Stimulated activated CD8-positive, alpha-beta memory T cell treated with anti-CD3 and anti-CD28 coated beads, Interleukin-7, amount 100 ng/mL, for 4 hours (primary cell): ENCODE measurements around the gene TEP1.
"Not testable (repeated sequence)": the region's sequence is repeated elsewhere in the genome, so short reads cannot be mapped to it uniquely, and the experiment has no call there.

Source experiments
- DNase-seq, 2 donors: peaks; one replicate each; pipeline ENCODE4 v3.0.0-alpha.2; 2020; ENCODE audit warnings: low read depth in 2 of 2

The TEP1 gene

DNA sequence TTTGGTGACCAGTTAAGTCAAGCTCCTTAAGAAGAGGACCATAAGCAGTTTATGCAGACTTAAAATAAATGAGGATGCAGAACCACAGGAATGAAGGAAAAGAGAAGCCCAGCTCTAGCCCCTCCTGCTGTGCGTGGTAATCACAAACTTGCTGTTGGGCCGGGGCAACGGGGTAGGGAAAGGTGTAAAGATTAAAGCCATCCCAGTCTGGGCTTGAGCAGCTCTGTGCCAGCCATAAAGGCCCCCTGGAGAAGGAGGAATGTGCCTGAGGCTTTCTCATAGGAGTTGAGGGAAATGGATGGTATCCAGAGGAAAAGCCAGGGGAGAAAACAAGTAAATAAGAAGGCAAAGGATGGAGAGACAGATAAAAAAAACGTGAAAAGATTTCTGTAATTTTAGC, 25.1 kb downstream of the TEP1 start:
- no peak for DNase-seq

DNA sequence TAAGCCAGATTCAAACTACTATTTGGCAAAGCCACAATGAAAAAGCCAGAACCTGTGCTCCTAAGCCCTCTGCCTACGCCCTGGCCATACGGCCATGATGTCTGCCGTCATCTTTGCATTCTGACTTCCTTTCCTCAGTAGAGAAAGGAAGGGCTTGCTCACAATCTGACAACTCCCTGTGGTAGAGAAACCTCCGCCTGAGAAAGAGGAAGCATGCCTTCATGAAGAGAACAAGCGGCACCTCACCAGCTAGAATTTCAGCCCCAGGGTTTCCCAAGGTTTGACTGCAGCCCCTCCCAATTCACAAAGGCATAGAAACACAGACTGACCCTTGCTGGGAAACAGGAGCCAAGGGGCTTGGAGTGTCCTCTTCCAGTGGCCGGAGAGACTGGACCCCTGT, 25.7 kb downstream of the TEP1 start:
- DNase-seq = no peak

DNA sequence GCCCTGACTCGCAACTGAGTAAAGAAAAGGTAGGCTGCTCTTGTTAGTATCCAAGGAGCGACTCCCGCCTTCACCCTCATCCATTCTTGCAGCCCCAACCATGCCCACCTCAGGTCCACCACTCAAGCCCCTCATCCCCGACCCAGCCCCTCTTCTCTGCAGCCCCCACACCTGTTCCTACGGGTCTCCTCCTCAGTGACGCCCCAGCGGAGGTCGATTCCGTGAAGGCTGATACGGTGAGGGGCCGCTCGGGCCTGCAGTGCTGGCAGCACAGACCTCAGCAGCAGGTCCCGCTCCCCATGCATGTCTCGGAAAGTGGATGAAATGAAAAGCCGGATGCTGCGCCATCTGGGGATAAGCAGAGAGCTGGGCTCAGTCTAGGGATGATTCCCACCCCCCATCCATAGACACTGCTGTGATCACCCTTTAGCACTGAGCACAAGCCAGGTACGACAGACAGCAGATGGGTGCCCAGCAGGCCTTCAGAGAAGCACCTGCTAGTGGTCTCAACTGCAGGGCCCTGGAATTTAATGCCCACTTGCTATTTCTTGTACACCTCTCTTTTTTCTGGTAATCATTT, 26.9 kb downstream of the TEP1 start:
- DNase-seq = no peak

DNA sequence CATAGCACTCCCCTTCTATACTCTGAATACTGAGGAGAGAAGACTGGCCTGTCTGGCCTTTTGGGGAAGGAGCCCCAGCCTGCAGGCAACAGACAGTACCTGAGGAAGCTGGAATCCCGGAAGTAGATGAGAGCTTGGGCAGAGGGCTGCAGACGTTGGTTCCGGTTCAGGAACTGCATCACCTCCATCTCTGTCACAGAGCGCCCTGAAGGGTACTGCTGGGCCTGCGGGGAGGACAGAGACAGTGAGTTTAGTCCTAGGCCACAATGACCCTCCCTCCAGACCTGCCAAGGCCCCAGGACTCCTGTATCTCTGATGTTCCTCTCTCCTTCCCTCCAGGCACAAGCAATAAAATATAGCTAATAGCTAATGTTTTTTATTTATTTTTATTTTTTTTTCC, 28.4 kb downstream of the TEP1 start:
- DNase-seq = no peak

DNA sequence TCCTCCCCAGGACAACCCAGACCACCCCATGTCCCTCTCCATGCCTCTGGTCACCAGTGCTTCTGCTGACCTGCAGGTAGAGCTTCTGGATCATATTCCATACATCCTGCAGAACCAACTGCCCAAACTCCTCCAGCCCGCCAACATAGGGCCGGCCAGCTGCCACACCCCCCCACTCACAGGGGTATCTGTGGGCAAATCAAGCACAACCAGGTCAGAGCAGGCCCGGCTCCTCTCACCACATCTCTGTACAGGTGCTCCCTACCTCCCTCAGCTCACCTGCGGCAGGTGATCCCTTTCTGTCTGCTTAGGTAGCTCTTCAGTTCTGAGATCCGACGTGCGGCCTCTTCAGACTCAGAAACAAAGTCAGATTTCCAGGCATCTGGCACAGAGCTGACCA, 29.0 kb downstream of the TEP1 start:
- DNase-seq = no peak

DNA sequence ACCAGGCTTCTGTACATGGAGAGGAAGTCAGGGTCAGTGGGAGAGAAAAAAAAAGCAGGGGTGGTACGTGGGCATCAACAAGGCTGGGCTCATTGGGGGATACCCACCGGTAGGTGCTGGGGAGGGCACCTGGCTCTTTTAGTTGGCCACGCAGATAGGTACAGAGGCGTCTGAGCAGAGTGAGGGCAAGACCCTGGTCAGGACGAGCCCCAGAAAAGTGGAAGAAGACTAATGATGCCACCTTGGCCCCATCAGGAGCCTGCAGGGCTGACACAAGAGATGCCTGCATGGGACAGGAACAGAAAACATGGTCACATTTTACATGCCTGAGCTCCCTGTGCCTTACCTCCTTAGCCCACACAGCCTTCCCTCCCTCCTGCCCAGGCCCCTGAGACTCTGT, 29.7 kb downstream of the TEP1 start:
- no peak for DNase-seq

DNA sequence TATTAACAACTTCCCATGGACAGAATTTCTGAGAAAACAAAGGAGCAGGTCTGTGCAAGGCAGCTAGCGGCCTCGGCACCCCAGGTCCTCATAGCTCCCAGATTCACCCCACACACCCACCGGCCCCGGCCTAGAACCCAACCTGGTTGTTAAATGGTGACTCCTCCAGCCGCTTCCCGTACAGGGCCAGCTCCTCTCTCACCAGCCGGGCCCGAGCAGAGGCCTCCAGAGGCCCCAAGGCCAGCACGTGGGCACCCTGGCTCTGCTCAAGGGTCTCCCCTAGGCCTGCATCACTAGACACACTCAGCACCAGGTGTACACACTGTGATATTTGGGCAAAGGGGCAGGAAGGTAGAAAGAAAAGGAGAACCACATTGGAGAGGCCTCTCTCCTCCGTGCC, 30.3 kb downstream of the TEP1 start:
- no peak for DNase-seq

DNA sequence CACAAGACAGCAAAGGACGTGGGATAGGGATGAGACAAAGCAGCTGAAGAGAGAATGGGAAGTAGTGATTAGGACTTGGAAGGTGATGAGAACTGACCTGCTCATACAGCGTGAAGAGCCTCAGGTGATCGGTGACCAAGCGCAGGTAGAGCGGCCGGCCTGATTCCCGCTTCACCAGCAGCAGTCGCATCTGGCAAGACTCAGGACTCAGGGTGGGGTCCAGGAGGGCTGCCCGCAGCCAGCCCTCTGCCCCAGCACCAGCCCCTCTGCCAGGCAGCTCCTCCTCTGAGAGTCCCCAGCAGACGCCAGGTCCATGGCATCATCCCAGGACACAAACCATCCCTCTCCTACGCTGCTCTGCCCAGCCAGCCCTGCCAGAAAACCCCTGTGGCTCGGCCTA, 30.8 kb downstream of the TEP1 start:
- no peak for DNase-seq

DNA sequence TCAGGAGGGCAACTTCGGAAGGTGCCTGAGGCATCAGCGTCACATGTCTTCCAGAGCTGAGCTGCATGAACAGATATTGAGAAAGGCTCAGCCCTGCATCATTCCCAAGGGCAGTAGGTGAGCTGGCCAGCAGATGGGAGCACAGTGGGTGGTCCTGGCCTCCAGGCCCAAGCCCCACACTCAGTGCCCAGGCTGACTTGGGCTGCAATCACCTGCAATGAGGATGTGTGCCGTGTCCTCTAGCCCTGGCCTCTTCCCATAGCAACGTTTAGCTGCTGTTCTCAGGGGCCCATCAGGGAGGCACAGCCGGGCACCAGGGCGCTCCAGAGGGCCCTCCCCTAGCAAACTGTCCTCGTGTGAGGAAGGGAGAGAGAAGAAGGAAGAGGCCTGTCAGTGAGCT, 32.0 kb downstream of the TEP1 start:
- DNase-seq = no peak

DNA sequence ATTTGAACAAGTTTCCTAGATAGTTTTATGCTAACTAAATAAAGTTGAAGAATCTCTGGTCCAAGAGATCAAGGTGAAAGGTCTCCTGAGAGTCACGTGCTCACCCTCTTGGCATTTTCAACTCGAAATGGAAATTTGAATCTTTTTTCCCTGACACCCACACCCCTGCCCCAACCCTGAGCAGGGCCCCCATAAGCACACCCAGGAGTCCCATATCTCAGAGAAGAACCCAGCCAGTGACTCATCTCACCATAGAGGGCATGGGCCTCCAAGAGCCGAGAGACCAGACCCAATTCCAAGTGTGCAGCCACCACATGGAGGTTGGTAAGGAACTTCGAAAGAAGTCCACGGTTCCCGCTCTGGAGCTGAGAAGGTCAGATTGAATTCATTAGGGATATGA, 32.6 kb downstream of the TEP1 start:
- DNase-seq = no peak

DNA sequence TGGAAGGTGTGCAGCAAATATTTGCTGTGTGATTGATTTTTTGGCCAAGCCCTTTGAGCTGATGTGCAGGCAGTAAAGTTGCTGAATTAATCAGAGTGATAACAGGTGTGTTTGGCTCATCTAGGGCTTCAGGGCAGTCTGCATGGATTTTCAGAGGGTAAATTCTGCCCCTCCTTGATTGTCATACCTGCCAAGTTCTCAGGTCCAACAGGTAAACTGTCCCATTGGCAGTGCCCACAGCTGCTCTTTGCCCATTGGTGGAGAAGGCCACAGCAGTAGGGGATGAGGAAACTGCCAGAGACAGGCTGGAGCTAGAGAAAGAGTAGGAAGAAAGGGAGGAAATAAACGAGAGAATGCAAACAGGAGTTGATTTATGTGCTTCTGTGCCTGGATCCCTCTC, 33.6 kb downstream of the TEP1 start:
- DNase-seq = no peak

DNA sequence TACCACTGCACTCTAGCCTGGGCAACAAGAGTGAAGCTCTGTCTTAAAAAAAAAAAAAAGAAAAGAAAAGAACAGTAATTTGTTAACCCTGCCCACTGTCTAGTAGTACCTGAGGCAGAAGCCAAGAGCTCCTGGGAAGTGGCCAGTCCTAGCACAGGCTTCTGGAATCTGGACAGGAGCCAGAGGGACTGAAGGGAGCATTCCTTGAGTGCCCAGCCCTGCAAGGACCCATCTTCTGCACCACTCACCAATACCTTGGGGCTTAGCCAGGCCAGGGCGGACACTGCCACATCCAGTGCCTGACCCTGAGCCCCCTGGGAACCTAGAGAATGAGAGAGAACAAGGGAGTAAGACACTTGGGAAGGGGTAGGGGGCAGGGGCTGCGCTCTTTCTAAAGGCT, 36.1 kb downstream of the TEP1 start:
- no peak for DNase-seq

DNA sequence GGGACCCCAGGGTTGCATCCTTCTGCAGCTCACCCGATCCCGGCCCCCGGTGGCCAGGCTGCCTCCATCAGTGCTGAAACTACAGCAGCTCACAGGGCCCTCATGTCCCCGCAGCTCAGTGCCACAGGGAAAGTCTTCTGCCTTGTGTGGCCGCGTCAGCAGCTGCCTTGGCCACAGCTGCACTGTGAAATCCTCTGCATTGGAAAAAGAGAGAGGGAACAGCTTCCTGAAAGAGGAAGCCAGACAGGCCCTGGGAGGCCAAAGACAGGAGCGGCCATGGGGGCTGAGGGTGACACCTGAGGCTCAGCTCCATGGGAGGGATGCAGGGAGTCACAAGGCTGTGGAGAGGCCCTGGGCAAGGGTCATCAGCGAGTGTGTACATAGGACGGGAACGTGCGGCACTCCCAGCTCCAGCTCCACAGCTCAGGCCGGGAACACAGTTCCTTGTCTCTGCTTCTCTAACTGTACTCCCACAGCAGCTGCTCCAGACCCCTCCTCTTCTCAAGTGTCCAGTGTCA, 37.2 kb downstream of the TEP1 start:
- no peak for DNase-seq

DNA sequence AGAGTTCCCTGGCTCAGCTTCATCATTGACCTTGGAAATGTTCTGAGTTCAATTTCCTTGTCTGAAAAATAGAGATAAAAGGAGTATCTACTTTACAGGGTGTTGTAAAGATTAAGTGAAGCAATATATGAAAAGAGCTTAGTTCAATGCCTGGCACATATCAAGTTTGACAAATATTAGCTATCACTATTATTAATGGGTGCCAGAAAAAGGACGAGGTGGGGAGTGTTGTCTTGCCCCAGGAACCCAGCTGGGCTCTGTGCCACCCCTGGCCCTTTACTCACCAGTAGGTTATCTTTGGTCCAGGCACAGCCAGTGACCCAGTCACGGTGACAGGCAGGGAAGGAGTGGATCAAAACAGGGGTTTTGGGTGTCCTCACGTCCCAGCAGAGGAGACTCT, 37.8 kb downstream of the TEP1 start:
- no peak for DNase-seq

DNA sequence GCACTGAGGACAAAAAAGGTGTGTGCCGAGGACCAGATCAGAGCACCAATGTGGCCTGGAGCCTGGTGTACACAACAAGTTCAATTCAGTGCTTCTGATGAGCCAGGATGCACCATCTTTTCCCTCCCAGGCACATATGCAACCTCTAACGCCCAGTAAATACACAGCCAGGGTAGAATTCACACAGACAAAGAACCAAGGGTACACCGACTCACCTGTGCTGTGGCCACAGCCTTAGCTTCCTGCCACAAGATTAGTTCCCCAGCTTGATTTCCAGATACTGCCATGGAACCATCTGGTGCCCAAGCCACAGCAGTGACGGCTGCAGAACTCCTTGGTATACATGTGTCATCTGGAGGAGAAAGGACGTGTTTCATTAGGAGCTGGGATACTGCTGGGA, 40.5 kb downstream of the TEP1 start:
- no peak for DNase-seq

DNA sequence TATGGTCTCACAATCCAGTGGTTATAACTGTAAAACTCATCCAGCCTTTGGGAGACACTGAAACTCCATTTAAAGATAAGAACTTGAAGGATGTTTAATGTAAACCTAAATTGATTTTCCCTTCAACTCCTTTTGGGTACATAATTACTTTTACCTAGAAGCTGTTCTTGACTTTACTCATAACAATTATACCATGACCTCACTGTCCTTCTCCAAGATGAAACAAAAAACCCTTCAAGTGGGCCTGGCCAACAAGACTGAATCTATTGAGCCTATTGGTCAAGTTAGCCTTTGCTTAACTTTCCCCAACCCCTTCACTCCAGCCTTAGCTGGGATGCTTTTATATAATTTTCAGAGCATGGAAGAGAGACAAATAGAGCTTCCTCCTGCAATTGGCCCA, 47.4 kb downstream of the TEP1 start:
- no peak for DNase-seq

DNA sequence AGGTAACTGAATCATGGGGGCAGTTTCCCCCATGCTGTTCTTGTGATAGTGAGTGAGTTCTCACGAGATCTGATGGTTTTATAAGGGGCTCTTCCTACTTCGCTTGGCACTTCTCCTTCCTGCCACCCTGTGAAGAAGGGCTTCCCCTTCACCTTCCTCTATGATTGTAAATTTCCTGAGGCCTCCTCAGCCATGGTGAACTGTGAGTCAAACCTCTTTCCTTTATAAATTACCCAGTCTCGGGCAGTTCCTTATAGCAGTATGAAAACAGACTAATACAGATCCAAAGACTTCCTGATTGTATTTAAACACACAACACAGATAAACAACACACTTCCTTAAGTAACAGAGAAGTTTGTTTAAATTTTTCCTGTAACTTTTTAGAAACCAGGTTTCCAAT, 54.8 kb downstream of the TEP1 start:
- not testable (repeated sequence) for DNase-seq

DNA sequence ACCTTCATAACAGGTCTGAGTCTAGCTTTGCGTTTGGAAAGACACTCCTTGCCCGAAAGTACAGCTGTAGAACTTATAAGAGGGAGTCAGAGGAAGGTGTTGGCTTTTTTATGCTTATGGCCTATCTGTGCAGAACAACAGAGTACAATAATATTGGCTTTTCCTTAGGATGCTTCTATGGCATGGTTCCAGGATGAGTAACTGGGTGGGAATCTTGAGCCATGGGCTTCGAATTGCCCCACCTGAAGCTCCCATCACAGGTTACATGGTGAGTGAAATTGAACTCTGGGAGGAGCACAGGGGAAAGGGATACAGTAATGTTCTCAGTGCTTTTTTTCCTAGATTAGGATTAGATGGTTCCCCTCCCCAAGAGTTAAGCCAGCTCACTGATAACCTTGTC, 56.9 kb downstream of the TEP1 start:
- no peak for DNase-seq

DNA sequence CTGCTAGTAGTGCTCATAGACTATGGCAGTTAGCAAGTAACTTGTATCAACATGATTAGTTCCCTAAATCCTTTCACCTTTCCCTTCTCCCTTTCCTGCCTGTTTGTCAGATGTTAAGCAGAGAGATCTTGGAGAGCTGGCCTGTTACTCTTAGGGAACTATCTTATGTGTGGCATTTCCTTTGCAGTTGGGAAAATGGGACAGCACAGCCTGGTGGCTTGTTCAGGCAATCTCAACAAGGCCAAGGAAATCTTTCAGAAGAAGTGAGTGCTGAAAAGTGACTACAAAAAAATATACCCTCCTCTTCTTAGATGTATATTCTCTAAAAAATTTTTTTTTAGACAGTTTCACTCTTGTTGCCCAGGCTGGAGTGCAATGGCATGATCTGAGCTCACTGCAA, 62.4 kb downstream of the TEP1 start:
- no peak for DNase-seq

DNA sequence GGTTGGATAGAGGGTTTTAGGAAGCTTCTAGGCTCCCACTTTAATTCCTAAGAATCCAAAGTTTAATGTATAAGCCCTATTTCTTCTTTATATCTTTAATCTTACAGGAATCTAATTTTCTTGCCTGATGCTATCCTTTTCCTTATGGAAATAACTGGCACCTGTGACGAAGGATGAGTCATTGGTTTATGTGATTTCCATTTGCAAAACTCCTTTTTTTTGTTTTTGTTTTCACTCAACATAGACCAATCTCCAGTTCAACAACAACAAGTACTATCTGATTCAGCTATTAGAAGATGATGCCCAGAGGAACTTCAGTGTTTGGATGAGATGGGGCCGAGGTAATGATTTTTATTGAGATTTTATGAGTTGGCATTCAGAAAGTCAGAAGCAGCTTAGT, 63.0 kb downstream of the TEP1 start:
- DNase-seq = no peak

DNA sequence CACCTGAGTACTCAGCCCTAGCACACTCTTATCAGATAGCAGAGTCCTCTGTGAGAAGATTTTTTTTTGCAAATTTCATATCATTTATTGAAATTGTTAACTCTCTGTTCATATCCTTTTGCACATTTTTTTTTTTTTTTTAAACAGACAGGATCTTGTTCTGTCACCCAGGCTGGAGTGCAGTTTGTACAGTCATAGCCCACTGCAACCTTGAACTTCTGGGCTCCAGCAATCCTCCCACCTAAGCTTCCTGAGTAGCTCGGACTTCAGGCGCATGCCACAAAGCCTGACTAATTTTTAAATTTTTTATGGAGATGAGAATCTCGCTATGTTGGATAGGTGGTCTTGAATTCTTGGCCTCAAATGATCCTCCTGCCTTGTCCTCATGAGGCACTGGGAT, 65.6 kb downstream of the TEP1 start:
- DNase-seq = no peak

DNA sequence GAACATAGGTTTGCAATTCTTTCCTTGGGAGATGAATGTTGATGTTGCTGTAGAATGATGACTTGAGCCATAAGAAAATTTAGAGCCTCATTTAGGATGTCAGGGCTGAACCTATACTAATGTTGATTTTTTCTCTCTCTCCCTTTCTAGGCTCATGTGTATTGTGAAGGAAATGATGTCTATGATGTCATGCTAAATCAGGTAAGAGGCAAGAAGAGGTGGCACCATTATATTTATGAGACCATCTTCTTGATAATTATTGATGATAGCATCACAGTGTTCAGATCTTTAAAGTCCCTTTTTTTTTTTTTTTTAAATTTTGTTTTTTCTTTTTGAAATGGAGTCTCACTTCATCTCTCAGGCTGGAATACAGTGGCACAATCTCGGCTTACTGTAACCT, 66.6 kb downstream of the TEP1 start:
- no peak for DNase-seq

DNA sequence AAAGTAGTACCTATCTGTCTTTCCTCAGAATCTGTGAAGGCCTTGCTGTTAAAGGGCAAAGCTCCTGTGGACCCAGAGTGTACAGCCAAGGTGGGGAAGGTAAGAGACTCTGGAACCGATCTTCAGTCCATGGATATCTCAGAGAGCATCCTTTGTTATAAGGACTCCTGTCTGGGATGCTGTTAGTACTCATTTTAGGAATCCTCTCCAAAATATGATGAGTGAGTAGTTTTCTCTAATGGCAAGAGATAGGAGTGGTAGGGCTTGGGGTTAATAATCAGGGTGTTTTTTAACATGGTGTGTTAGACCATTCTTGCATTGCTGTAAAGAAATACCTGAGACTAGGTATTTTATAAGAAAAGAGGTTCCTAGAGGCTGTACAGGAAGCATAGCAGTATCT, 67.9 kb downstream of the TEP1 start:
- no peak for DNase-seq

DNA sequence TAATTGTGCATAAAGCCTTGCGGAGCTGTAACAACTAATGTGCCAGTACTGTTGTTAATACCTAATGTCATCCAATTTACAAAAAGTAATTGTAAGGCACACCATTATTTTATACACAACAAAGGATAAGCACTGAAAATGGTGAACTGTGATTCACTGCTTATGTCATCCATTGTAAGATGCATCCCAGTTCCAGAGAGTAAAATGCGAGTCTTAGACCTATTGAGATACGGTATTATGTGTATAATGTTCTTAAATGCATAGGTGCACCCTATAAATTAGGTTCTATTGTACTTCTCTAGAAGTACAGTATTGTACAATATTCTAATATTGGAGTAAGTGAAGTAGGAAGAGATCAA, 69.5 kb downstream of the TEP1 start:
- no peak for DNase-seq
